T-helper 17 cell (primary cell): Measurements from ENCODE around the gene UPF2. TPM values are rescaled to one million over a fixed set of nuclear protein-coding genes. Genes with fewer than 3 reads are reported as not detected.

Experiments
- ATAC-seq: fragments of 150-1000 bp; cut with Tn5 transposase; 2 replicates; pipeline ENCODE4 v1.10.0; 2021; ENCODE audit warnings: mild to moderate bottlenecking, moderate library complexity
- DNase-seq, 3 donors: peaks; one replicate each; pipeline versions ENCODE4 v3.0.0 to v3.0.0-alpha.2; 2020 to 2021
- H3K9me3 ChIP-seq: one replicate; pipeline ENCODE4 v1.7.0; 2013; ENCODE audit warnings: low read length, mild to moderate bottlenecking; ENCODE audit not compliant: control insufficient read depth, poor library complexity, severe bottlenecking
- H3K27ac Mint-ChIP-seq: one replicate; pipeline ENCODE4 v1.8.0; 2022; ENCODE audit warnings: mild to moderate bottlenecking, moderate library complexity, mixed read lengths
- H3K27me3 Mint-ChIP-seq: one replicate; pipeline ENCODE4 v1.8.0; 2022; ENCODE audit warnings: mixed read lengths
- H3K36me3 Mint-ChIP-seq: one replicate; pipeline ENCODE4 v1.8.0; 2022; ENCODE audit warnings: low read depth, mixed read lengths
- H3K4me1 Mint-ChIP-seq: one replicate; pipeline ENCODE4 v1.8.0; 2022; ENCODE audit warnings: mild to moderate bottlenecking, mixed read lengths
- H3K4me3 Mint-ChIP-seq: one replicate; pipeline ENCODE4 v1.8.0; 2022; ENCODE audit warnings: mild to moderate bottlenecking, moderate library complexity, mixed read lengths
- total RNA-seq, 4 donors: library from RNA in 2 of 4; stranded (reverse) in 2 of 4; gene quantifications; one replicate each; pipeline ENCODE4 v1.2.3 and lab custom pipeline; 2022 to 2026

The UPF2 gene
- total RNA-seq, 2 donors from 2014 or later: 21.5 to 24.7 TPM

DNA sequence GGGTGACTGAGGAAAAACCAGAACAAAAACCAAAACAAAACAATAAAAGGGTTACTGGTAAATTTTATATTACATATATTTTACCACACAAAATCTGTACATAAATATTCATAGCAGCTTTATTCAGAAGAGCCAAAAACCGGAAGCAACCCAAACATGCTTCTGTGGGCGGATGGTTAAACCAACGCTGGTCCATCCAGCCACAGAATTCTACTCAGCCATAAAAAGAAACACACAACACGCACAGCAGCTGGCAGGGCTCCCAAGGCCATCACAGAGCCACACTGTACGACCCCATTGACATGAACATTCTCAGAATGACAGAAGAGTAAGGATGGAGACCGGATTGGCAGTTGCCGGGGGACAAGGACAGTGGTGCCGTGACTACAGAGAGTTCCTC is 135.9 kb downstream of the UPF2 start:
- Mint-ChIP-seq H3K36me3 (peaks cover 2% of the 10 kb centered on the region), H3K27me3 (peaks cover 17% of the 10 kb centered on the region), H3K4me1 (peaks cover 3% of the 10 kb centered on the region), H3K4me3 (no peak overlapping the region), H3K27ac (no peak overlapping the region)
- no peaks in the 10 kb centered on the region for H3K9me3 ChIP-seq
- DNase-seq (no peak), ATAC-seq (no peak)

- Mint-ChIP-seq H3K4me1 (peaks cover 5% of the 10 kb centered on the region), H3K27me3 (peaks cover 21% of the 10 kb centered on the region), H3K36me3 (peaks cover 2% of the 10 kb centered on the region), H3K4me3 (no peak overlapping the region), H3K27ac (no peak overlapping the region)
- ATAC-seq: no peak
- H3K9me3 ChIP-seq: no peaks in the 10 kb centered on the region
- DNase-seq: no peak
These were observed 140.0 kb downstream of the UPF2 start for GRCh38 chr10:11902646-11903045.

DNA sequence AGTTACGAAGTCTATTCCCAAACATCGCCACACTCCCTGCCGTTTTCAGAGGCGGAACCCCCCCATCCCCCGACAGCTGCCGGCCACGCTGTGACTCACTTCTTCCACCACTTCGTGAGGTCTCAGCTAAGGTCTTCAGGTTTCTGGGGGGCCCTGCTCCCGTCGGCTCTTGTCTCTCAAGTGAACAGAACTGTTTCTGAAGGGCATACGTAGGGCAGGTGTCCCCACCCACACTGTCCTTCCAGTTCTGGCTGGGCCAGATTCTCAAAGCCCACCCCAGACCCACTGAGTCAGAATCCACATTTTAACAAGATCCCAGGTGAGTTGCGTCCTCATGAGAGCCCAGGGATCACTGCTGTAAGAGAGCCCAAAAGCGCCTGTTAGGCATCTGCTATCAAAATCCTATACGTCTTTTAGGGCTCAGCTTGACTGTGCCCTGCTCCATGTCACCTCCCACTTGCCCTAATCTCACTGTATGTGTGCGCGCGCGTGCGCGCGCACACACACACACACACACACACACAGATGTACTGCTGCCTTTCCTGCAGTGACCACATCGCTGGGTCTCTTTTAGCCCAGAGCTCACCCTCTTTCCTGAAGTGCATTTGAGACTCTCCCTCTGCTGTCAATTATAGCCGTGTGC is 140.7 kb downstream of the UPF2 start:
- no peak for ATAC-seq

GRCh38 chr10:11901454-11901832 is 141.2 kb downstream of the UPF2 start:
- H3K9me3 ChIP-seq: no peaks in the 10 kb centered on the region
- peaks cover 2% of the 10 kb centered on the region for H3K36me3 Mint-ChIP-seq
- no peak overlapping the region for H3K27ac Mint-ChIP-seq
- H3K4me1 Mint-ChIP-seq: peaks cover 5% of the 10 kb centered on the region
- ATAC-seq (no peak), DNase-seq (no peak)
- H3K27me3 Mint-ChIP-seq: peaks cover 21% of the 10 kb centered on the region
- H3K4me3 Mint-ChIP-seq: no peak overlapping the region

More for the DNA sequence above, 140.7 kb downstream of the UPF2 start:
- Mint-ChIP-seq H3K4me1 (peaks cover 5% of the 10 kb centered on the region), H3K27me3 (peaks cover 21% of the 10 kb centered on the region), H3K27ac (no peak overlapping the region), H3K36me3 (peaks cover 2% of the 10 kb centered on the region), H3K4me3 (no peak overlapping the region)
- DNase-seq: no peak
- no peaks in the 10 kb centered on the region for H3K9me3 ChIP-seq

DNA sequence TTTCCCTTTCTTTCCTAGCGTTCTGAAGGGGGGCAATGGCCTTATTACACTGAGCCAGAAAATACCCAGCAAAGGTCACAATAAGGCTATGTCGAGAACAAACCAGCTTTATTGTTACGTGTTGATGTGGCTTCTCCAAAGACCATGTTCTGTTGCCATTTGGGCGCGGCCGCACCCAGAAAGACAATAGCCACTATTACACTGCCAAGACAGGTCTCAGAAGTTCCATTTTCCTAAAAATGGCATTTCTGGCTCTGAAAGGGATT is 141.6 kb downstream of the UPF2 start:
- peaks cover 5% of the 10 kb centered on the region for H3K4me1 Mint-ChIP-seq
- H3K36me3 Mint-ChIP-seq: peaks cover 2% of the 10 kb centered on the region
- no peaks in the 10 kb centered on the region for H3K9me3 ChIP-seq
- DNase-seq: no peak
- no peak overlapping the region for H3K27ac Mint-ChIP-seq
- no peak overlapping the region for H3K4me3 Mint-ChIP-seq
- ATAC-seq: no peak
- H3K27me3 Mint-ChIP-seq: peaks cover 21% of the 10 kb centered on the region

- no peak for DNase-seq
- no peak for ATAC-seq
- peaks cover 2% of the 10 kb centered on the region for H3K36me3 Mint-ChIP-seq
- peaks cover 21% of the 10 kb centered on the region for H3K27me3 Mint-ChIP-seq
- no peak overlapping the region for H3K4me3 Mint-ChIP-seq
- H3K4me1 Mint-ChIP-seq: peaks cover 5% of the 10 kb centered on the region
- H3K27ac Mint-ChIP-seq: no peak overlapping the region
- no peaks in the 10 kb centered on the region for H3K9me3 ChIP-seq
These were observed 143.3 kb downstream of the UPF2 start for GRCh38 chr10:11899067-11899876.

DNA sequence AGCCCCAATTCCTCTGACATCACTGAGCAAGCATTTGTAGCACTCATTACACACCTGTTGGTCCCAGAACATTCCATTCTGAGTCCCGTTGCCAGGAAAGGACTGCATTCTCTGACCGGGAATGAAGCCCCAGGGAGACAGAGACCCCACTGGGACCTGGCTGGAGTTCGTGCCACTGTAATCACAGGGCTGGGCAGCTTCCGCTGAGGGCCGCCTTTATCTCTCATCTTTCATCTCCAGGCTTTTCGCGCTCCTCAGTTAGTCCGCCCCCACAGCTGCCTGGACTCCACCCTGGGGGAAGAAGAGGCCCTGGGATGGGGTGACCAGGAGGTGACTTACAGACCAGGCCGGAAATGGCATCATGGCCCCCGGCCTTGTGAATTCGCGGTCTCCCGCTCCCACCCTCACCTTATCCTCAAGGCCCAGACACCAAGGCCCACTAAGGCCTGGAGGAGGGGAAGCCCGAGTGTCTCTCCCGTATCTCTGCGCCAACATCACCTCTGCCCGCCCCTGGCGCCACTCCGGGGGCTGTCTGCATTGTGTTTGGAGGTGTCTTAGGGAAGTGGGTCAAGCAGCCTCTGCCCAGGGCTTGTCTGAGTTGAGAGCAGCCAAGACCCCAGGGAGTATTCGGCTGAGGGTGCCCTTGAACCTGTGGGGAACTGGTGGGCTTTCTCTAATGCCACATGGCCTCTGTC is 144.1 kb downstream of the UPF2 start:
- Mint-ChIP-seq H3K4me1 (peaks cover 5% of the 10 kb centered on the region), H3K27me3 (peaks cover 21% of the 10 kb centered on the region), H3K27ac (no peak overlapping the region), H3K4me3 (no peak overlapping the region), H3K36me3 (peaks cover 2% of the 10 kb centered on the region)
- no peaks in the 10 kb centered on the region for H3K9me3 ChIP-seq
- DNase-seq: no peak
- ATAC-seq: no peak

- Mint-ChIP-seq H3K4me1 (peaks cover 5% of the 10 kb centered on the region), H3K36me3 (peaks cover 2% of the 10 kb centered on the region), H3K4me3 (no peak overlapping the region), H3K27me3 (peaks cover 21% of the 10 kb centered on the region), H3K27ac (no peak overlapping the region)
- H3K9me3 ChIP-seq: no peaks in the 10 kb centered on the region
- DNase-seq (no peak), ATAC-seq (no peak)
These were observed 144.6 kb downstream of the UPF2 start for GRCh38 chr10:11898033-11898371.

DNA sequence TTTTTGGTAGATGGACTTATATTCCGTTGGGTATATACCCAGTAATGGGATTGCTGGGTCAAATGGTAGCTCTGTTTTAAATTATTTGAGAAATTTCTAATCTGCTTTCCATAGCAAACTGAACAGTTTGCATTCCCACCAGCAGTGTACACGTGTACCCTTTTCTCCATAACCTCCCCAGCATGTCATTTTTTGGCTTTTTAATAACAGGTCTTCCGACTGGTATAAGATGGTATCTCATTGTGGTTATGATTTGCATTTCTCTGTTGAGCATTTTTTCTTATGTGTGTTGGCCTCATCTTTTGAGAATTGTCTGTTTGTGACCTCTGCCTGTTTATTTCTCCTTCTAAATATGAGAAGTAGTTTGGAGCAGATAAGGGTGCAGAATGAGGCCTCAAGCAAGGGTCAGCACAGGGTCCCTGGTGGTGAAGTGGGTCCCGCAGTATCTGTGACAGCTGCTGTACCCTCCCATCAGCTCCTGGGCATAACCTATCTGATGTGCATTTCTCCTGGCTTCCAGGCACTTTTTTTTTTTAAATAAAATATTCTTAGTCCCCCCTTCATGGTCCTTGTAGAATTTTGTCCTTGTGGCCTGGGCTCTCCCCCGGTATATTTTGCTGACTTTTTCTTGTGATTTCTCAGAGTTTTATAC is 145.9 kb downstream of the UPF2 start:
- peaks cover 13% of the 10 kb centered on the region for H3K27me3 Mint-ChIP-seq
- H3K4me3 Mint-ChIP-seq: no peak overlapping the region
- ATAC-seq (no peak), DNase-seq (no peak)
- no peaks in the 10 kb centered on the region for H3K9me3 ChIP-seq
- H3K4me1 Mint-ChIP-seq: peaks cover 3% of the 10 kb centered on the region
- H3K27ac Mint-ChIP-seq: no peak overlapping the region
- H3K36me3 Mint-ChIP-seq: peaks cover 2% of the 10 kb centered on the region

- ATAC-seq: no peak
- H3K9me3 ChIP-seq: no peaks in the 10 kb centered on the region
- H3K27ac Mint-ChIP-seq: no peak overlapping the region
These were observed 147.0 kb downstream of the UPF2 start for GRCh38 chr10:11895598-11895997.

DNA sequence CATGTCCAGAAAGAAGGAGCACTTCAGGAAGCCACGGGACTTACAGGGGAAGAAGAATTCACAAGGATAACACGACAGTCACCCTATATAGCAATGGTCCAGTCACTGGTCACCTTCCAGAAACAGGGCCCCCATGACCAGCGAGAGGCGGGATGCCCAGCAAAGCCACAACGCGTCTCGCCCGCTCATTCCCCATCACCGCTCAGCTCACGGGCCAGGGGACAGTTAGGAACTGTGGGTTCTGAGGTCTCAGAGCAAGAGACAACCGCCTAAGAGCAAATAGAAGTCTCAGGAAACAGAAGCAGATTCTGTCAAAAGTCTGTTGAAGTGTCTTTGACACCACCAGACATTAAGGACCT is 147.5 kb downstream of the UPF2 start:
- no peaks in the 10 kb centered on the region for H3K9me3 ChIP-seq
- DNase-seq (no peak), ATAC-seq (no peak)
- Mint-ChIP-seq H3K4me3 (no peak overlapping the region), H3K4me1 (peaks cover 3% of the 10 kb centered on the region), H3K27me3 (peaks cover under 1% of the 10 kb centered on the region), H3K27ac (no peak overlapping the region), H3K36me3 (no peaks in the 10 kb centered on the region)

More at GRCh38 chr10:11895598-11895997, 147.0 kb downstream of the UPF2 start:
- H3K4me1 Mint-ChIP-seq: peaks cover 3% of the 10 kb centered on the region
- H3K27me3 Mint-ChIP-seq: peaks cover 5% of the 10 kb centered on the region
- no peaks in the 10 kb centered on the region for H3K36me3 Mint-ChIP-seq
- no peak overlapping the region for H3K4me3 Mint-ChIP-seq
- no peak for DNase-seq

DNA sequence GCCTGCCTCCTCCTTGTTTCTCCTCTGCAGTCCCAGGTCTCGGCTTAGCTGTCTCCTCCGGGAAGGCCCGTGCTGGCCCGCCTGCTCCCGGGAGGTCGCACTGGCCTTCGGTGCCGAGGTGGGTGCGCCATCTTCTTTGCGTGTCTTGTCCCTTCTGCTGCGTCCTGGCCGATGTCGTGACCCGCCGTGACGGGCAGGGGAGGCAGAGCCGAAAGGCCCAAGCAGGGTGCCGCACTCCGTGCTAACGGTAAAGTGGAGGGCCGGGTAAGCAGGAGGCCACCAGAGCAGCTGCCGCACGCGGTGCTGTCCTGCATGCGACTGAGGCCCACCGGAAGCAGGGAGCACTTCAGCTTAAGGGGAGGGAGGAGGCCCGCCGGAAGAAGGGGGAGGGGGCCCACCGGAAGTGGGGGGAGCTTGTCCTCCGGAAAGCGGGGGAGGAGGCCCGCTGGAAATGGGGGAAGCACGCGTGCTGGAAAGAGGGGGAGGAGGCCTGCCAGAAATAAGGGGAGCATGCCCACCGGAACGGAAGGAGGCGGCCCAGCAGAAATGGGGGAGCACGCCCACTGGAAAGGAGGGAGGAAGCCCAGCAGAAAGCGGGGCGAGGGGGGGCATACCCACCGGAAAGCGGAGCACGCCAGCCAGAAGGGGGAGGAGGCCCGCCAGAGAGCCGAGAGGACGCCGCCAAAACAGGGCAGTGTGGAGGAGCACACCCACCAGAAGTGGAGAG is 148.1 kb downstream of the UPF2 start:
- Mint-ChIP-seq H3K4me3 (no peak overlapping the region), H3K27ac (no peak overlapping the region), H3K36me3 (no peaks in the 10 kb centered on the region), H3K4me1 (peaks cover 3% of the 10 kb centered on the region), H3K27me3 (no peaks in the 10 kb centered on the region)
- no peak for DNase-seq
- no peak for ATAC-seq
- H3K9me3 ChIP-seq: no peaks in the 10 kb centered on the region

- no peak for DNase-seq
- ATAC-seq: no peak
- Mint-ChIP-seq H3K27me3 (no peaks in the 10 kb centered on the region), H3K4me1 (peaks cover 3% of the 10 kb centered on the region), H3K36me3 (no peaks in the 10 kb centered on the region), H3K27ac (no peak overlapping the region), H3K4me3 (no peak overlapping the region)
- H3K9me3 ChIP-seq: no peaks in the 10 kb centered on the region
These were observed 148.8 kb downstream of the UPF2 start for GRCh38 chr10:11893749-11894278.
